OCI-LY3 (cell line): ENCODE data around the gene FGGY.

Source experiments
- EZH2phosphoT487 ChIP-seq: fragments of 200-600 bp; shearing (Covaris generic); IDR thresholded peaks from 2 replicates; pipeline ENCODE4 v1.6.1; 2018; ENCODE audit warnings: antibody characterized with exemption, mixed run types, low read depth
- TF ChIP-seq, protein P1 (sequence below): fragments of 200-600, 300-600 bp; sonication (generic); IDR thresholded peaks from 2 replicates; pipeline ENCODE4 v1.5.1; 2014; ENCODE audit warnings: antibody characterized with exemption, low read length, low read depth

DNA sequence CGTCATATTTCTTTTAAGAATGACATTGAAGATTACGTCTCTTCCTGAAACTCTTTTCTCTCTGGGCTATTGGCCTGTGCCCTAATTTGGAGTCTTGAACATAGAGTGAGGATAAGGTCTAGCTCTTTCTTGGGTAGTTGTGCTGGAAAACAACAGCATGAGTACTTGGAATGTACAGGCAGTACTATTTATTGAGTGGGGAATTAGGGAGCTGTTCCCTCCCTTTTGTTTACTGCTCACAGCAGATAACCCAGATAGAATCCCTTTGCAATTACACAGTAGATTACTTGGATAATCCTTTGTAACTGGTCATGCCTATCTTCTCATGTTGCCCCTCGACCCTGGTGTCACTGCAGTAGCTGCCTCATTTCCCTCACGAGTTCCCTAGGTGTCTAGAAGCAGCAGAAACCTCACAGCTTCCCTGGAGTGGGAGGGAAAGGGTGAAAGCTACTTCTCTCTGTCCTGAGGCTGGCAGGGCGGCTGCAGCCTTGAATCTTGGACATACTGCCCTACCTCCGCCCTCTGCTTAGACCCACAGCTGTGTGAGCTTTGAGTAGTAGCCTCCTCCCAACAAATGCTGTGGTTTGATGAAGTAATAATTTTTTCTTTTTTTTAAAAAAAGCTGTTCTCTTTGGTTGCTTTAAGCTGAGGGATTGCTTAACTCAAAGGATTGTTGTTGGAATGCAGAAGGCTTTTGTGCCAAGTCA lies 70.6 kb downstream of the FGGY start:
- TF ChIP-seq, protein P1, sequence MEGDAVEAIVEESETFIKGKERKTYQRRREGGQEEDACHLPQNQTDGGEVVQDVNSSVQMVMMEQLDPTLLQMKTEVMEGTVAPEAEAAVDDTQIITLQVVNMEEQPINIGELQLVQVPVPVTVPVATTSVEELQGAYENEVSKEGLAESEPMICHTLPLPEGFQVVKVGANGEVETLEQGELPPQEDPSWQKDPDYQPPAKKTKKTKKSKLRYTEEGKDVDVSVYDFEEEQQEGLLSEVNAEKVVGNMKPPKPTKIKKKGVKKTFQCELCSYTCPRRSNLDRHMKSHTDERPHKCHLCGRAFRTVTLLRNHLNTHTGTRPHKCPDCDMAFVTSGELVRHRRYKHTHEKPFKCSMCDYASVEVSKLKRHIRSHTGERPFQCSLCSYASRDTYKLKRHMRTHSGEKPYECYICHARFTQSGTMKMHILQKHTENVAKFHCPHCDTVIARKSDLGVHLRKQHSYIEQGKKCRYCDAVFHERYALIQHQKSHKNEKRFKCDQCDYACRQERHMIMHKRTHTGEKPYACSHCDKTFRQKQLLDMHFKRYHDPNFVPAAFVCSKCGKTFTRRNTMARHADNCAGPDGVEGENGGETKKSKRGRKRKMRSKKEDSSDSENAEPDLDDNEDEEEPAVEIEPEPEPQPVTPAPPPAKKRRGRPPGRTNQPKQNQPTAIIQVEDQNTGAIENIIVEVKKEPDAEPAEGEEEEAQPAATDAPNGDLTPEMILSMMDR, result no peak
- TF ChIP-seq EZH2phosphoT487, result no peak
